ENCODE data around the gene TSSK6.

The TSSK6 gene

DNA sequence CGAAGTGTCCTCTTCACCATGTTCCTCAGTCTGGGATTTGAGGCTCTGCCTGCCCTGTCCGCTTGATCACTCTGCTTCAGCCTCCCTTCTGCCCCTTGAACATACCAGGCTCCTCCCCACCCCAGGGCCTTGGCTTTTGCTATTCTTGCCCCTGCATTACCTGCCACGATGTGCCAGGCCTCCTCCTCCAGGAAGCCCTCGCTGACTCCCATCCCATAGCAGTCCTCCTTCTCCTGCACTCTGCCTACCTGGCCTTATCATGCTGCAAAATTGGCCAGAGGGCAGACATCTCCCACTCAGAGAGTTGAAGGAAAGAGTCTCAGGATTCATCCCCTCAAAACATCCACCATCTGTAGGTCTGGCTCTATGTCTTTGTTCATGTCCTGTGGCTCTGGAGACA, 15.5 kb upstream of the TSSK6 start:
- DNase-seq (ENCODE audit: low read depth in 2 of 2) = no peak

DNA sequence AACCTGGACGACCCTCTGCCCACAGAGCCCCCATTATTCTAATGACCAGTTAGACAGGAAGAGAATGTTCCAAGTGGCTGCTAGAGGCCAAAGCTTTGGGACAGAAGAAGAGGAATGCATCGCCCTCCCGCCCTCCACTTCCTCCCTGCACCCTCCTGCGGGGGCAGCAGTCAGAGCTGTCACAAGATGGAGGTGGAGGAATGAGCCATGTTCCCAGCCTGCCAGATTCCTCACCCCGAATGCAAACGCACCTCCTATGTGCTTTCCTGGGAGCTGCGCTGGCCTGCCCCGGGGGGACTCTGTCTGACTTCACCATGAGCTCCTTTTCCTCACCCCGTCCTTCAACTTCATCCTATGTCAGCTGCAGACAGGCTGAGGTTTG, 15.1 kb upstream of the TSSK6 start:
- no peak for DNase-seq (ENCODE audit: low read depth in 2 of 2)

GRCh38 chr19:19529783-19530422, 14.6 kb upstream of the TSSK6 start:
- DNase-seq (ENCODE audit: low read depth in 2 of 2) = no peak

- no peak for DNase-seq (ENCODE audit: low read depth in 2 of 2)
These were observed 13.6 kb upstream of the TSSK6 start, which contains the start of gene YJEFN3 for GRCh38 chr19:19528721-19529490. Gene YJEFN3, plus strand, starts transcription at chr19:19528911. Its CDS starts 22 bp downstream, at chr19:19528933.

GRCh38 chr19:19527674-19528625, 12.6 kb upstream of the TSSK6 start:
- DNase-seq (ENCODE audit: low read depth in 2 of 2) = no peak

DNA sequence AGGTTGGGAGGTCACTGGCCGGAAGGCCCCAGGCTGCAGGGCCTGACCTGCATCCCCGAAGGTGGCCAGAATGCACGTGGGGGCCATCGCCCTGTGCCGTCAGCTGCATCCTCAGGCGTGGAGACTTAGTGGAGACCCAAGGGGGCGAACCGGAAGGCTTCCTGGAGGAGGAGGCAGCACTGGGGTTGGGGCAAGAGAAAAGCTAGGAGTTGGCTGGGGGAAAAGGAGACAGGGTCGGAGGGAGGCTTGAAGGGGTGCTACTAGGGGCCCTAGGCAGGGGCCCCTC, 12.0 kb upstream of the TSSK6 start:
- DNase-seq (ENCODE audit: low read depth in 2 of 2) = no peak

DNA sequence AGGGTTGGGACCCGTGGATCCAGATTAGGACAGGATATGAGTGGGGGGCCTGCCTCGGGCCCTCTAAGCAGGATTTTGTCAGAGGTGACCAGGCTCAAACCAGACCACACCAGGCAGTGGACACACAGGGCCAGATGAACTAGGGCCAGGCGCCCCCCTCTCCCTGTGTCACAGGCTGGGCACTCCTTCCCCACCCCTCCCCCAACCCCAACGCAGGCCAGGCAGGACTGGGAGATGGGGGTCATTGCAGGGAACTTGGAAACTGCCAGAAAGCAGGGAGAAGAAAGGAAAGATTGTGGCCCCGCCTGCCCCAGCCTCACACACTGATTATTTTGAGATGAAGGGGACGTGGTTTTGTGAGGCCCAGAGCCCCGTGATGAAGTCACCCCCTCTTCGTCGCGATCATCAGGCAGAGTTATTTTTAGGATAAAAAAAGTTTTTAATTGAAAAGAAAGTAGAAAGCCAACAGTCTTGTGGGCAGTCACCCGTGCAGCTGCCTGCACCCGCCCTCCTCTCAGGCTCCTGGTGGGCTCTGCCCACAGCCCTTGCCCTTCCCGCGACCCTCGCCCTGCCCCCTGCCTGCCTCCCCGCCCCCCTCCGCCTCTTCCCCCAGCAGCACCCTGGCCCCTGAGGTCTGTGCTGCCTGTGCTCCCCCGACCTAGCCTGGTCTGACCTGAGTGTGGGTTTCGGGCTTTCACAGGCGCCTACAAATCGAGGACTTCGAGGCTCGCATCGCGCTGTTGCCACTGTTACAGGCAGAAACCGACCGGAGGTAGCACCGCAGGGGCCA, 11.4 kb upstream of the TSSK6 start:
- no peak for DNase-seq (ENCODE audit: low read depth in 2 of 2)

DNA sequence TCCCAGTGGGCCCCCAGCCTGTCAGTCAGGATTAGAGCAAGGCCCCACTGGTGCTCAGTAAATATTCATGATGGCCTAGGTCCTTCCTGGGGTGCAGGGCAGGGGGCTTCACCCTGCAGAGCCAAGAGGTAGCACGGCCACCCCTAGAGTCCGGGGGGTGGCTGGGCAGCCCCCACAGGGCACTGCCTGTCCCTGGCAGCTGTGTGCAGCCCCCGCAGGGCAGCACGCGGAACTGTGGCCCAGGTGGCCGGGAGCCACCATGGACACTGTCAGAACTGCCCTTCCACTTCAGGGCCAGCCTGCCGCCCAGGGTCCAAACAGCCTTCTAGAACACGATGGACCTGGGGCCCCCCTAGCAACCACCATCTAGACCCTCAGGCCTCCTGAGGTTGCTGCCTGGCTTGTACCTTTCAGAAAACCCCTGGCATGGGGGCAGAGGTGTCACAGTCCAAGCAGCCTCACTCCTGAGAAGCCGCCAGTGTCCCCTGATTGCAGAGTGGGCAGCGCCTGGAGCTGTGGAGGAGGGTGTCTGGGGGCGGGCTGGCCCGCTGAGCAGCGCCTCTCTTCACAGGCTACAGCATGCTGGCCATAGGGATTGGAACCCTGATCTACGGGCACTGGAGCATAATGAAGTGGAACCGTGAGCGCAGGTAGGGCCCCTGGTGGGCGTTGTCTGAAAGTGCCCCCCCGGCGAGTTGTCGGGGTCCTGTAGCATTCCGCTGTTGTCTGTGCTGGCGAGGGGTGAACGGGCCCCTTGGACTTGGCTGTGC, 10.4 kb upstream of the TSSK6 start:
- no peak for DNase-seq (ENCODE audit: low read depth in 2 of 2)

- no peak for DNase-seq (ENCODE audit: low read depth in 2 of 2)
These were observed 8.7 kb upstream of the TSSK6 start for GRCh38 chr19:19524053-19524452.

DNA sequence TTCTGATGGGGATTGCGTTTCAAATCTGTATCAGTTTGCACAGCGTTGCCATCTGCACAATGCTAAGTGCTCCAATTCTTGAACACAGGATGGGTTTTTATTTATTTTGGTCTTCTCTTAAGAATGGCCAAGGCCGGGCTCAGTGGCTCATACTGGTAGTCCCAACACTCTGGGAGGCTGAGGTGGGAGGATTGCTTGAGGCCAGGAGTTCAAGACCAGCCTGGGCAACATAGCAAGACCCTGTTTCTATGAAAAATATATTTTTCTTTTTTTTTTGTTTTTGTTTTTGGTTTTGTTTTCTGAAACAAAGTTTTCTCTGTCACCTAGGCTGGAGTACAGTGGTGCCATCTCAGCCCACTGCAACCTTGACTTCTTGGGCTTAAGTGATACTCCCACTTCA, 7.8 kb upstream of the TSSK6 start:
- no peak for DNase-seq (ENCODE audit: low read depth in 2 of 2)

- no peak for DNase-seq (ENCODE audit: low read depth in 2 of 2)
These were observed 5.6 kb upstream of the TSSK6 start for GRCh38 chr19:19520989-19521388.

DNA sequence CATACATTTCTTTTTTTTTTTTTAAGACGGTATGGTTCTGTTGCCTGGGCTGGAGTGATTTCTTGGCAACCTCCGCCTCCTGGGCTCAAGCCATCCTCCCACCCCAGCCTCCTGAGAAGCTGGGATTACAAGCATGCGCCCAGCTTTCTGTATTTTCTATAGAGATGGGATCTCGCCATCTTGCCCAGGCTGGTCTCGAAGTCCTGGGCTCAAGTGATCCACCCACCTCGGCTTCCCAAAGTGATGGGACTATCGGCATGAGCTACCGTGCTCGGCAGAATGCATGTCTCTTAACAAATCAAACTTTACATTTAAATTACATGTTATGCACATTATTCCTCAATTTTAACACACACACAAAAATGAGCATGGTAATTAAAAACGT, 1.9 kb upstream of the TSSK6 start:
- no peak for DNase-seq (ENCODE audit: low read depth in 2 of 2)

DNA sequence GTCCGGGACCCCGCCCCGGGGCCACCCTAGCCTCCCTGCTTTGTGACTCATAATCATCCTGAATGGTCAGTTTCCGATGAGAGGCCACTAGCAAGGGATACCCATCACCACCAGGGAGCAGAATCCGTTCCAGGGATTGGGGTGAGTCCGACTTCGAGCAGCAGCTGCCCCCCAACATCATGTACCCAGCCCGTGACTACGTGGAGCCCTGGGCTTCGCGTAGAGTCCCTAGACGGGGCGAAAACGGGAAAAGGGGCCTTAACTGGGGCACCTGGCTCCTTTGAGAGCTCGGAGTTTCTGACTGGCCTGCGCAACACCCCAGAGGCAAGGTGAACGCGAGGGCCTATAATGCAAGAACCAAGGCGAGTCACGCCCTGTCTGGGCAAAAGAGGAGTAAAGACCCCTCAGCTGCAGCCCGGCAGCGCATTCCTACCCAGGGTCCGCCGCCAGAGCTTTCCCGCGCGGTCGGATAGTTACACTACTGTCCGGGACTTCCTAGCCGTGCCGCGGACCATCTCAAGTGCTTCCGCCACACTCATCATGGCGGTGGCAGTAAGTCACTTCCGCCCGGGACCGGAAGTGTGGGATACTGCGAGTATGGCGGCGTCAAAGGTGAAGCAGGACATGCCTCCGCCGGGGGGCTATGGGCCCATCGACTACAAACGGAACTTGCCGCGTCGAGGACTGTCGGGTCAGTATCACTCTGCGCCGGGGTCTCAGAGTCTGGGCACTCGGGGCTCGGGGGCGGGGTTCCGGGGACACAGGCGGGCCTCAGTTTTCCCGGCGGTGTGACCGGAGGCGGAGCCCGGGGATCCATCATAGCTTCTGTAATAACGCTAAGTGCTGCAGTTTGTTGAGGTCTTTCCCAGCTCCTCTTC, 533 bp upstream of the TSSK6 start, which contains the start of gene NDUFA13:
Gene NDUFA13 (plus strand): TSS at position 584 of the 878 bp plus-strand sequence. CDS start 14 bp downstream, at position 598.
- peak; percentile 95 for DNase-seq (ENCODE audit: low read depth in 2 of 2)

DNA sequence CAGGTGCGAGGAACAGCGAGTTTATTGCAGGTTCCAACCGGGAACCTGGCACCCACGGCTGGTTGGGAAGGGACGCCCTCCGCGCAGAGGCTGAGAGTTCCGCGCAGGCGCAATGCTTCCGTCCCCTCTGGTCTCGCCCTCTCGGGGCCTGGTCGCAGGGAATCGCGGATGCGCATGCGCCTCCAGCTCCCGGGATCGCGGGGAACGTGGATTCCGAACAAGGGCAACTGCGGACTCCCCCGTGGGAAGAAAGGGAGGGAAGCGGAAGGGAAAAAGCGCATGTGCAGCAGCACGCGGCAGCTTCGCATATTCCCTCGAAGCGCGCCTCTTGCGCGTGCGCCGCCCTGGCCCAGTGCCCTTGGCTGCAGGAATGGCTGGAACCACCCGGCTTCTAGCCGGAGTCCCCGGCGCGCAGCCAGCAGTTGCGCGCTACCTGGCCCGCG, 1.1 kb downstream of the TSSK6 start:
- DNase-seq (ENCODE audit: low read depth in 2 of 2) = no peak

DNA sequence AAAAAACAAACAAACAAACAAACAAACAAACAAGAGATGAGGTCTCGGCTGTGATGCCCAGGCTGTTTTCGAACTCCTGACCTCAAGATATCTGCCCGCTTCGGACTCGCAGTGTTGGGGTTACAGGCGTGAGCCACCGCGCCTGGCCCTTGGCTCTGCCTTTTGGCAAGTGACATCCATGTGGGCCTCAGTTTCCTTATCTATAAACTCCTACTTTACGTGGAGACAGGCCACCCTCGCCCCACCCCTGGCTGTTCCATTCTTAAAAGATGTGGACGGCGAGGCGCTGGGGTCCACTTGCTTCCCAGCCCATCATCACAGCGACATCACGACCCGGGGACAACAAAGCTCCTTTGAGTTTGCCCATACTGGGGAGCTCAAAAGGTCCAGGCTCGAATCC, 1.7 kb downstream of the TSSK6 start:
- no peak for DNase-seq (ENCODE audit: low read depth in 2 of 2)

- no peak for DNase-seq (ENCODE audit: low read depth in 2 of 2)
These were observed 4.9 kb downstream of the TSSK6 start for GRCh38 chr19:19510432-19510831.

- DNase-seq (ENCODE audit: low read depth in 2 of 2) = no peak
These were observed 7.1 kb downstream of the TSSK6 start for GRCh38 chr19:19508217-19508616.

DNA sequence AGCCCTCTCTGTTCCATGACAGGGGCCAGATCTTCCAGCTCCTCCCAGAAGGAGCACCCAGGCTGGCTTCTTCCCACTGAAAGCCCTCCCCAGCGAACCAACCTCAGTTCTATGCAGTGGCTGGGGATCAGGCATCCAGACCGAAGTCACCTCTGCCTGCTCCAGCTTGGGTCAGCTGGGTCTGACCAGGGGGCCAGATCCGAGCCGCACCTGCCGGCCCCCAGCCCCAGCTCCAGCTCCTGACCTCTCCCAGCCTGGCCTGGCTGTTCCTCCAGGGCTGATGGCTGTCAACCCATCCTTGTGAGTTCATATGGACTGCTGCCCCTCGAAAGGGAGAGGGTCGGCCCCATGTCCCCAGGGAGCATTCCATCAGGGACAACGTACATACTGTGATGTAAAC, 8.0 kb downstream of the TSSK6 start:
- no peak for DNase-seq (ENCODE audit: low read depth in 2 of 2)

DNA sequence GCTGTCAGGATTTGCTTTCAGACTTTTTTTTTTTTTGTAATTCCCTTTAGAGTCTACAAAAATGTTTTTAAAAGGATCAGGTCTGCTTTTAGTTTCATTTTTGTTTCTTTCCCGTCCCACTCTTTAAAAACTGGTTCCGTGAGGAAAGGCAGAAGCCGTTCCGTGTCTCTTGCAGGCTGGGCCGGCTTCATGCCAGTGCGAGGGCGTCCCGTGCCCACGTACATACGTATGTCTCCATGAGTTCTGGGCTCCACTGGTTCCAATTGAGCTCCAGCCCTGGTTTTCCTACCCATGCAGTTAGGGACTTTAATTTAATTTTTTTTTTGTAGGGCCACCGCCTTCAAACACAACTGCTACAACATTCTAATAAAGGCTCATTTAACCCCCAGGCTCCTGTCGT, 8.8 kb downstream of the TSSK6 start:
- no peak for DNase-seq (ENCODE audit: low read depth in 2 of 2)
